Panc1 (cell line): Measurements from ENCODE around the gene TBC1D10A.

Source experiments
- CTCF ChIP-seq: fragments of 450-650 bp; IDR thresholded peaks from 2 replicates; pipeline ENCODE4 v1.5.1; 2017; ENCODE audit warnings: mild to moderate bottlenecking
- POLR2AphosphoS5 ChIP-seq: IDR thresholded peaks from 2 replicates; pipeline ENCODE4 v1.6.1; 2012; ENCODE audit warnings: mild to moderate bottlenecking, low read depth, low read length, moderate library complexity
- SIN3A ChIP-seq: IDR thresholded peaks from 2 replicates; pipeline ENCODE4 v1.6.1; 2012; ENCODE audit warnings: low read depth, mild to moderate bottlenecking, low read length, moderate library complexity, borderline replicate concordance; ENCODE audit not compliant: insufficient read depth

DNA sequence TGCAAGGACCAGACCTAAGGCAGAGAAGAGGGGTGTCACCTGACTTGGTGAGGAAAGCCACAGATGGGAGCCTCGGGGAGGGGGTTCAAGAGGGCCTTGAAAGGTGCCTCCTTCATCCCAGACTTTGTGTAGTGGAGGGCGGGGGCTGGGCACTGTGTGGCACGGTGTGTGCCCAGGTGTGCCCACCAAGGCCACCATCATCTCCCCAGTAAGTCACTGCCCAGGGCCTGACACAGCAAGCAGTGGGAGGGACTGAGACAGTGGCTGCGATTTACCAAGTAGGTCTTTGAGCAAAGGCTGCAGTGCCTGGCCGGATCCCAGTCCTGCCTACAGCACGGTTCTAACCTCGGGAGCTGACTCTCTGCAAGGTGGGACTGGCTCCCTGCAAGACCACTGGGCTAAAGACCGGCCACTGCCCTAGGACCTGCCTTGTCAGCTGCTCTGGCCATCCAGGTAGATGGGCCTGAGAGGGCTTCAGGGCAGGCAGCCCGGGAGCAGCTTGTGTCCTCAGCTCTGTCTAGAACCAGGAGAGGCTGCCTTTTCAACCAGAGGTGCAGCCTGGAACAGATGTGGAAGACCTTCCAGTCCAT lies 61.5 kb downstream of the TBC1D10A start:
- TF ChIP-seq SIN3A (no peak), CTCF (no peak), POLR2AphosphoS5 (no peak)
